Breast epithelium (tissue), 4 donors: ENCODE measurements around the gene ZNF814. TPM values are rescaled to one million over a fixed set of nuclear protein-coding genes. Genes with fewer than 3 reads are reported as not detected.

Experiments used
- DNase-seq, 2 donors: peaks; one replicate each; pipeline ENCODE4 v3.0.0-alpha.2; 2019; ENCODE audit warnings: low spot score in 2 of 2
- H3K27ac ChIP-seq, 2 donors: fragments of 200-600 bp; sonication (generic) in 1 of 2; one replicate each; pipeline ENCODE4 v1.5.1; 2016 to 2019; ENCODE audit warnings: mild to moderate bottlenecking in 1 of 2
- H3K27me3 ChIP-seq, 2 donors: fragments of 200-600 bp; sonication (generic) in 1 of 2; one replicate each; pipeline versions ENCODE4 v1.5.1 to v1.6.0; 2017 to 2019; ENCODE audit warnings: control low read depth in 1 of 2, mild to moderate bottlenecking in 1 of 2
- H3K36me3 ChIP-seq: fragments of 200-600 bp; one replicate; pipeline ENCODE4 v1.5.1; 2019
- H3K4me1 ChIP-seq, 2 donors: fragments of 200-600 bp; sonication (generic); one replicate each; pipeline ENCODE4 v1.5.1; 2016 to 2019; ENCODE audit warnings: control low read depth in 1 of 2
- H3K4me3 ChIP-seq, 3 donors: fragments of 200-600 bp; sonication (generic); 1 replicate in 2 of 3; 2 replicates in 1 of 3; pipeline ENCODE4 v1.5.1; 2016 to 2019; ENCODE audit warnings: mild to moderate bottlenecking in 3 of 3, moderate library complexity in 2 of 3
- H3K9me3 ChIP-seq, 2 donors: fragments of 200-600 bp; sonication (generic) in 1 of 2; one replicate each; pipeline ENCODE4 v1.5.1; 2016 to 2019; ENCODE audit warnings: control low read depth in 1 of 2
- CTCF ChIP-seq, 3 donors: fragments of 450-650 bp; IDR thresholded peaks; one replicate each; pipeline ENCODE4 v1.5.1; 2016 to 2017; ENCODE audit warnings: antibody characterized with exemption in 3 of 3, mild to moderate bottlenecking in 3 of 3, moderate library complexity in 3 of 3
- POLR2A ChIP-seq: fragments of 450-650 bp; IDR thresholded peaks from one replicate; pipeline ENCODE4 v1.6.1; 2016; ENCODE audit warnings: antibody characterized with exemption, mild to moderate bottlenecking, moderate library complexity
- POLR2AphosphoS5 ChIP-seq, 3 donors: sonication (generic); formaldehyde crosslinking; IDR thresholded peaks; one replicate each; pipeline ENCODE4 v1.6.1; 2017; ENCODE audit warnings: antibody characterized with exemption in 3 of 3
- intact Hi-C: fragments of 100-400 bp; cut with DNase I; formaldehyde crosslinking; loops from one replicate; pipeline ENCODE4 v1.15.1; 2023; ENCODE audit warnings: low total_unique reads
- total RNA-seq, 3 donors: library from RNA; depleted of rRNA; stranded (reverse); fragments of >200 nt; gene quantifications; one replicate each; pipeline ENCODE4 v1.1.0, GENCODE V29; 2016

The ZNF814 gene
- total RNA-seq, 3 donors from 2014 or later = 4.8 to 26.1 (median 17.0) TPM

GRCh38 chr19:57807541-57807940 is 81.3 kb downstream of the ZNF814 start:
- intact Hi-C loops = no loop called here
- DNase-seq = no peak
- Histone ChIP-seq H3K4me3 (no peak overlapping the region), H3K4me1 (peaks cover 0 to 5% of the 10 kb centered on the region in 2 donors), H3K9me3 (no peaks in the 10 kb centered on the region), H3K27ac (peak overlapping the region in 1 of 2 donors; percentile 7), H3K36me3 (no peaks in the 10 kb centered on the region), H3K27me3 (no peaks in the 10 kb centered on the region)
- TF ChIP-seq POLR2A (no peak), CTCF (IDR thresholded peaks at IDR 0.05) (no peak), POLR2AphosphoS5 (IDR thresholded peaks at IDR 0.05) (no peak)

- Histone ChIP-seq H3K4me3 (peak overlapping the region; percentile 44 to 73 (median 67)), H3K27me3 (no peaks in the 10 kb centered on the region), H3K4me1 (peaks cover 0 to 8% of the 10 kb centered on the region in 2 donors), H3K27ac (peak overlapping the region; percentile 90 to 96), H3K9me3 (no peaks in the 10 kb centered on the region), H3K36me3 (no peaks in the 10 kb centered on the region)
- no peak for DNase-seq
- TF ChIP-seq POLR2AphosphoS5 (IDR thresholded peaks at IDR 0.05) (peak in 1 of 3 donors; percentile 52), POLR2A (no peak)
- intact Hi-C loops = no loop called here
Observed at GRCh38 chr19:57803594-57804325, 85.1 kb downstream of the ZNF814 start.

DNA sequence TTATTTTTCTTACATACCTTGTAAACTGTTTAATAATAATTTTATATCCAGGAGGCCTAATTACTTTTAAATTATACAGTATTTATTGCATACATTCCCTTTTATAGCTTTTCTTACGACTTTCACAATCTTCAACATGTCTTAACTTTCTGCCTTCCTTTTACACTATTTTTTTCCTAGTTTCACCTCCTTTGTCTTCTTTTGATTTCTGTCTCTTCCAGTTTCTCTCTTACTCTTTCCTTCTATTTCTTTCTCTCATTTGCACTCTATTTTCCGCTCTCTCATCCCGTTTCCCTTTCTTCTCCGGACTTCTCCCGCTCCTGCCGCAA is 85.6 kb downstream of the ZNF814 start:
- no peak for DNase-seq
- Histone ChIP-seq H3K27me3 (no peaks in the 10 kb centered on the region), H3K4me1 (peaks cover 0 to 8% of the 10 kb centered on the region in 2 donors), H3K36me3 (no peaks in the 10 kb centered on the region), H3K9me3 (no peaks in the 10 kb centered on the region), H3K27ac (peak overlapping the region in 1 of 2 donors; percentile 96), H3K4me3 (peak overlapping the region; percentile 44 to 73 (median 67))
- no peak for TF ChIP-seq POLR2A
- TF ChIP-seq POLR2AphosphoS5 (IDR thresholded peaks at IDR 0.05) = no peak
- TF ChIP-seq CTCF (IDR thresholded peaks at IDR 0.05) = no peak
- intact Hi-C loops = no loop called here

GRCh38 chr19:57802269-57802668 is 86.6 kb downstream of the ZNF814 start:
- DNase-seq = no peak
- intact Hi-C loops = no loop called here
- Histone ChIP-seq H3K4me3 (no peak overlapping the region), H3K36me3 (no peaks in the 10 kb centered on the region), H3K27me3 (no peaks in the 10 kb centered on the region), H3K4me1 (peaks cover 0 to 8% of the 10 kb centered on the region in 2 donors), H3K9me3 (no peaks in the 10 kb centered on the region), H3K27ac (peak overlapping the region in 1 of 2 donors; percentile 96)
- TF ChIP-seq POLR2A (no peak), CTCF (IDR thresholded peaks at IDR 0.05) (no peak), POLR2AphosphoS5 (IDR thresholded peaks at IDR 0.05) (no peak)

GRCh38 chr19:57800696-57801095 is 88.1 kb downstream of the ZNF814 start:
- no peak for TF ChIP-seq CTCF (IDR thresholded peaks at IDR 0.05)
- no peak for TF ChIP-seq POLR2AphosphoS5 (IDR thresholded peaks at IDR 0.05)
- no peak for TF ChIP-seq POLR2A
- Histone ChIP-seq H3K9me3 (peaks cover 0 to 4% of the 10 kb centered on the region in 2 donors), H3K27me3 (no peaks in the 10 kb centered on the region), H3K36me3 (no peaks in the 10 kb centered on the region), H3K4me3 (no peak overlapping the region), H3K4me1 (peaks cover 0 to 8% of the 10 kb centered on the region in 2 donors), H3K27ac (peak overlapping the region; percentile 78 to 96)
- intact Hi-C loops = no loop called here
- DNase-seq = no peak

Other genes with a start within 250 kb of the ZNF814 start
- gene ZSCAN4, start 220.1 kb downstream of the ZNF814 start, total RNA-seq = not detected
- 10 to 100 TPM in 2 of 3 donors, 1 to 10 TPM in 1; 7.4 to 28.0 (median 19.3) TPM for gene ZNF551, start 207.1 kb downstream of the ZNF814 start, total RNA-seq
- 1 to 10 TPM in 2 of 3 donors, under 1 TPM in 1; 0.96 to 7.8 (median 6.2) TPM for gene ZNF154, start 179.8 kb downstream of the ZNF814 start, total RNA-seq
- 10 to 100 TPM in 1 of 3 donors, 1 to 10 TPM in 2; 4.0 to 13.5 (median 7.9) TPM for gene ZNF671, start 161.4 kb downstream of the ZNF814 start, total RNA-seq
- 10 to 100 TPM in 2 of 3 donors, 1 to 10 TPM in 1; 8.5 to 31.8 (median 21.0) TPM for gene ZNF776, start 142.2 kb downstream of the ZNF814 start, total RNA-seq
- 10 to 100 TPM in 2 of 3 donors, 1 to 10 TPM in 1; 9.9 to 40.5 (median 13.4) TPM for gene ZNF586, start 119.4 kb downstream of the ZNF814 start, total RNA-seq
- gene ZNF552, start 74.1 kb downstream of the ZNF814 start, total RNA-seq = 10 to 100 TPM in 2 of 3 donors, 1 to 10 TPM in 1; 4.0 to 71.4 (median 54.9) TPM
- gene ZNF587B, start 58.7 kb downstream of the ZNF814 start, total RNA-seq = 10 to 100 TPM; 10.7 to 26.6 (median 25.2) TPM
- gene ZNF587, start 39.2 kb downstream of the ZNF814 start, total RNA-seq = 10 to 100 TPM; 14.4 to 45.4 (median 35.1) TPM
- gene ZNF417, start 27.6 kb upstream of the ZNF814 start, total RNA-seq = 10 to 100 TPM; 10.1 to 28.7 (median 14.4) TPM
- gene ZNF418, start 46.4 kb upstream of the ZNF814 start, total RNA-seq = 1 to 10 TPM; 3.2 to 8.9 (median 5.9) TPM
- gene ZNF256, start 58.7 kb upstream of the ZNF814 start, total RNA-seq = 1 to 10 TPM; 4.6 to 7.5 (median 7.3) TPM
- gene C19orf18, start 85.5 kb upstream of the ZNF814 start, total RNA-seq = 1 to 10 TPM in 1 of 3 donors, under 1 TPM in 2; 0.44 to 3.3 (median 0.80) TPM
- gene ZNF606, start 113.8 kb upstream of the ZNF814 start, total RNA-seq = 10 to 100 TPM; 12.0 to 46.5 (median 21.6) TPM
- gene ZSCAN1, start 145.0 kb upstream of the ZNF814 start, total RNA-seq = 1 to 10 TPM in 1 of 3 donors, not detected in 2; 1.3 TPM
- gene ZNF135, start 170.2 kb upstream of the ZNF814 start, total RNA-seq = 10 to 100 TPM in 2 of 3 donors, 1 to 10 TPM in 1; 7.5 to 16.2 (median 14.4) TPM
- 10 to 100 TPM; 29.1 to 94.4 (median 66.2) TPM for gene ZSCAN18, start 209.2 kb upstream of the ZNF814 start, total RNA-seq